OCI-LY7 (cell line): ENCODE results near the gene HYI. TPM values are rescaled to one million over a fixed set of nuclear protein-coding genes. Genes with fewer than 3 reads are reported as not detected.

Experiments
- microRNA-seq: library from miRNA; unstranded; fragments of <30 nt; microRNA quantifications from one replicate; pipeline ENCODE4 v1.2.0, GENCODE V29; 2022; ENCODE audit warnings: borderline replicate concordance
- small RNA-seq: library from RNA; depleted of rRNA; stranded (forward); fragments of <200 nt; gene quantifications from one replicate; pipeline ENCODE3, GENCODE V24; 2014
- total RNA-seq, 2 experiments: library from RNA; depleted of rRNA in 1 of 2; stranded (reverse); fragments of >200 nt in 1 of 2; shearing (Covaris generic) in 1 of 2; gene quantifications; 2 replicates each; pipeline ENCODE4 v1.2.3, GENCODE V29; 2014 to 2022

The HYI gene
- total RNA-seq, 2 experiments from 2014 or later = not detected

Small RNAs within 50 kb of the gene (microRNA-seq; reads per million reads assigned to microRNA genes)
- not detected for gene MIR6735

Small RNAs within 50 kb of the gene (small RNA-seq; reads per million reads assigned to genes)
- gene MIR6735 = not detected

Other genes starting within 250 kb of the HYI start
- not detected in 2 replicates for gene TMEM125, start 183.9 kb downstream of the HYI start, total RNA-seq (2014; rRNA removed; shearing (Covaris generic))
- gene TMEM125, start 183.9 kb downstream of the HYI start, total RNA-seq (2022) = 0.23 and 0.44 TPM in 2 replicates
- not detected in 2 replicates for gene C1orf210, start 168.3 kb downstream of the HYI start, total RNA-seq (2014; rRNA removed; shearing (Covaris generic))
- gene C1orf210, start 168.3 kb downstream of the HYI start, total RNA-seq (2022) = not detected in 2 replicates
- 0.66 TPM in 1 of 2 replicates, not detected in the other for gene TIE1, start 152.9 kb downstream of the HYI start, total RNA-seq (2014; rRNA removed; shearing (Covaris generic))
- gene TIE1, start 152.9 kb downstream of the HYI start, total RNA-seq (2022) = 0.15 TPM in 1 of 2 replicates, not detected in the other
- not detected in 2 replicates for gene MPL, start 116.1 kb downstream of the HYI start, total RNA-seq (2014; rRNA removed; shearing (Covaris generic))
- not detected in 2 replicates for gene MPL, start 116.1 kb downstream of the HYI start, total RNA-seq (2022)
- gene CDC20, start 95.0 kb downstream of the HYI start, total RNA-seq (2014; rRNA removed; shearing (Covaris generic)) = 153 and 174 TPM in 2 replicates
- 209 and 223 TPM in 2 replicates for gene CDC20, start 95.0 kb downstream of the HYI start, total RNA-seq (2022)
- 24.4 and 35.9 TPM in 2 replicates for gene ELOVL1, start 85.9 kb downstream of the HYI start, total RNA-seq (2014; rRNA removed; shearing (Covaris generic))
- 38.2 and 43.9 TPM in 2 replicates for gene ELOVL1, start 85.9 kb downstream of the HYI start, total RNA-seq (2022)
- gene MED8, start 64.1 kb downstream of the HYI start, total RNA-seq (2014; rRNA removed; shearing (Covaris generic)) = 37.6 and 38.8 TPM in 2 replicates
- gene MED8, start 64.1 kb downstream of the HYI start, total RNA-seq (2022) = 37.8 and 38.4 TPM in 2 replicates
- 25.2 and 33.7 TPM in 2 replicates for gene SZT2, start 64.0 kb downstream of the HYI start, total RNA-seq (2014; rRNA removed; shearing (Covaris generic))
- 79.4 and 79.8 TPM in 2 replicates for gene SZT2, start 64.0 kb downstream of the HYI start, total RNA-seq (2022)
- 0.06 TPM in 1 of 2 replicates, not detected in the other for gene PTPRF, start 77.0 kb upstream of the HYI start, total RNA-seq (2014; rRNA removed; shearing (Covaris generic))
- 0.48 and 0.57 TPM in 2 replicates for gene PTPRF, start 77.0 kb upstream of the HYI start, total RNA-seq (2022)
- gene KDM4A, start 196.2 kb upstream of the HYI start, total RNA-seq (2014; rRNA removed; shearing (Covaris generic)) = 20.2 and 20.5 TPM in 2 replicates
- gene KDM4A, start 196.2 kb upstream of the HYI start, total RNA-seq (2022) = 48.9 and 50.2 TPM in 2 replicates